ENCODE results near the gene CLIC5. TPM values are rescaled to one million over a fixed set of nuclear protein-coding genes. Genes with fewer than 3 reads are reported as not detected.

CLIC5 gene
- total and polyA plus RNA-seq, 2 of the 8 experiments (the other 6 are each of a cell fraction or from before 2014, with no cell fraction given), result 0.12 to 0.15 TPM

DNA sequence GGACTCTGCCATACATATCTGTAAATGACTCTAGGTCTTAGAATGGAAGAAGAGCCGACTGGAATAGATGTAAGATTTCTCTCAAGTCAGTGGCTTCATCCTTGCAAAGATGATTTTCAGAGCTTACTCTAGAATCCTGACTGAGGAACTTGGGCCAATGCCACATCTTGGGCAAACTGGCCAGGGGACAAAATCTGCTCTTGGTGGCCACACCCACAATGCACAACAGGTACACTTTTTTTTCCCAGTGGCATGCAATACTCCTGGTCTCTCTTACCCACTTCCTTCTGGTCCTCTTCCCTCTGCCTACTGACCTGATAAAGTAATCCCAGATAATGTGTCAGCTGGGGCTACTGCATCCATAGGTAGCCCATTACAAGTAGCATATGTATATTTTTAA lies 13.4 kb downstream of the CLIC5 start:
- no peak overlapping the region for H3K4me2 ChIP-seq (ENCODE audit: insufficient read depth in 1 of 2, low read depth in 2 of 2, low read length in 2 of 2)
- ChIA-PET POLR2A (ENCODE audit: partially characterized antibody) (no interaction called here), CTCF (ENCODE audit: partially characterized antibody) (interaction anchor here (1.4 kb wide), 1 partner anchor 11 kb away, joined by 5 read pairs; no protein-coding TSS in a partner anchor)
- H3K79me1 ChIP-seq (ENCODE audit: low read depth, low read length), result no peaks in the 10 kb centered on the region
- H3K9ac ChIP-seq (replicated peaks in 1 of 4; ENCODE audit: extremely low read depth in 1 of 4, low read depth in 3 of 4, low read length in 3 of 4), result no peak overlapping the region
- no peak overlapping the region for H3K4me3 ChIP-seq (ENCODE audit: extremely low read depth in 1 of 4, insufficient read depth in 2 of 4, low read depth in 3 of 4, low read length in 4 of 4)
- no peak overlapping the region for H4K91ac ChIP-seq (replicated peaks; ENCODE audit: insufficient read length, low read length)
- H3K23me2 ChIP-seq (ENCODE audit: low read depth, low read length), result no peaks in the 10 kb centered on the region
- no peak overlapping the region for H3K18ac ChIP-seq (ENCODE audit: extremely low read depth, low read length)
- H3K56ac ChIP-seq (replicated peaks; ENCODE audit: insufficient read length, low read depth, low read length), result no peak overlapping the region
- no peak overlapping the region for H4K8ac ChIP-seq (ENCODE audit: extremely low read depth, insufficient read depth, low read length)
- H3K36me3 ChIP-seq (ENCODE audit: control insufficient read depth in 2 of 4, insufficient read depth in 4 of 4, low read length in 3 of 4), result no peaks in the 10 kb centered on the region
- no peak overlapping the region for H2BK20ac ChIP-seq (ENCODE audit: low read length)
- no peak overlapping the region for H2BK5ac ChIP-seq (ENCODE audit: low read depth, low read length)
- no peaks in the 10 kb centered on the region for H3K27me3 ChIP-seq (replicated peaks in 1 of 4; ENCODE audit: control insufficient read depth in 3 of 4, extremely low read depth in 1 of 4, insufficient read depth in 3 of 4, low read length in 3 of 4)
- no peak overlapping the region for H3K4ac ChIP-seq (replicated peaks; ENCODE audit: insufficient read length, low read depth, low read length)
- H2BK120ac ChIP-seq (replicated peaks; ENCODE audit: low read depth, low read length), result no peak overlapping the region
- H4K5ac ChIP-seq (ENCODE audit: insufficient read length, low read depth, low read length), result no peak overlapping the region
- H3K23ac ChIP-seq (ENCODE audit: insufficient read length), result no peak overlapping the region
- H3K79me2 ChIP-seq (ENCODE audit: control insufficient read depth in 1 of 2, insufficient read depth in 2 of 2, low read length in 2 of 2), result no peaks in the 10 kb centered on the region
- no peaks in the 10 kb centered on the region for H3K4me1 ChIP-seq (replicated peaks in 1 of 4; ENCODE audit: control insufficient read depth in 3 of 4, insufficient read depth in 4 of 4, low read length in 3 of 4)
- FAIRE-seq, result no peak
- no peak overlapping the region for H2AK5ac ChIP-seq (ENCODE audit: low read depth, low read length)
- DNase-seq (ENCODE audit: low read depth in 1 of 2, low spot score in 2 of 2), result no peak
- no peak overlapping the region for H3K27ac ChIP-seq (ENCODE audit: low read depth, low read length)
- H2BK12ac ChIP-seq (ENCODE audit: low read depth, low read length), result no peak overlapping the region
- 89% methylated on average over 1 of the region's 1 CpG; no CpG with 5 or more reads in 1 of the 2 experiments for WGBS, 2 experiments (ENCODE audit: extremely low coverage in 1 of 2, insufficient coverage in 1 of 2, insufficient read length in 1 of 2, insufficient replicate concordance in 2 of 2, low coverage in 1 of 2, low lambda C conversion rate in 2 of 2, missing lambda C conversion rate in 1 of 2)
- no peak overlapping the region for H2AFZ ChIP-seq (ENCODE audit: low read length)
- H3K9me3 ChIP-seq (ENCODE audit: insufficient read depth in 2 of 2, low read depth in 1 of 2, low read length in 1 of 2), result no peaks in the 10 kb centered on the region
- H2BK15ac ChIP-seq (ENCODE audit: low read length), result no peak overlapping the region
- H4K20me1 ChIP-seq (replicated peaks in 1 of 2; ENCODE audit: control insufficient read depth in 1 of 2, insufficient read depth in 2 of 2, low read length in 2 of 2), result peaks cover 0 to 1% of the 10 kb centered on the region in 2 experiments
- no peak overlapping the region for H3K14ac ChIP-seq (ENCODE audit: insufficient read length)
- TF ChIP-seq EGR1 (IDR thresholded peaks at IDR 0.05; ENCODE audit: borderline replicate concordance, low read depth, low read length), result no peak
- TF ChIP-seq FOSL1 (IDR thresholded peaks at IDR 0.05; ENCODE audit: insufficient read depth, low read depth, low read length), result no peak
- no peak for TF ChIP-seq BACH1 (IDR thresholded peaks at IDR 0.05; ENCODE audit: low read length)
- no peak for TF ChIP-seq POLR2A (IDR thresholded peaks at IDR 0.05; ENCODE audit: control extremely low read depth in 1 of 2, low read depth in 2 of 2, low read length in 2 of 2)
- no peak for TF ChIP-seq JUN (IDR thresholded peaks at IDR 0.05; ENCODE audit: low read depth, low read length)
- no peak for TF ChIP-seq MAFK (IDR thresholded peaks at IDR 0.05; ENCODE audit: low read depth, low read length)
- TF ChIP-seq EZH2 (IDR thresholded peaks at IDR 0.05; ENCODE audit: low read depth, low read length, severe bottlenecking), result no peak
- no peak for TF ChIP-seq RAD21 (IDR thresholded peaks at IDR 0.05 in 1 of 2, conservative IDR thresholded peaks at IDR 0.05 in 1 of 2; ENCODE audit: low read depth in 2 of 2, low read length in 2 of 2)
- TF ChIP-seq NANOG (IDR thresholded peaks at IDR 0.05; ENCODE audit: insufficient read depth, low read depth, low read length, poor library complexity, severe bottlenecking), result no peak
- TF ChIP-seq KDM1A (IDR thresholded peaks at IDR 0.05; ENCODE audit: borderline replicate concordance, low read length), result no peak
- no peak for TF ChIP-seq POLR2AphosphoS5 (IDR thresholded peaks at IDR 0.05; ENCODE audit: low read depth, low read length)
- TF ChIP-seq CHD1 (IDR thresholded peaks at IDR 0.05; ENCODE audit: low read depth, low read length), result no peak
- TF ChIP-seq TAF7 (optimal IDR thresholded peaks at IDR 0.05; ENCODE audit: borderline replicate concordance, low read depth, low read length), result no peak
- TF ChIP-seq JUND (IDR thresholded peaks at IDR 0.05; ENCODE audit: low read length), result no peak
- TF ChIP-seq RBBP5 (IDR thresholded peaks at IDR 0.05; ENCODE audit: borderline replicate concordance, low read depth, low read length), result no peak

Data from H1 (cell line).